SK-N-SH treated with all-trans-retinoic acid at 6 μM for 48 hours (cell line): ENCODE measurements around the gene CCDC87.

Source experiments
- ESRRG ChIP-seq: fragments of 250-450 bp; sonication (Bioruptor Pico); IDR thresholded peaks from 2 replicates; pipeline ENCODE4 v1.6.1; 2021; ENCODE audit warnings: mild to moderate bottlenecking
- ISL1 ChIP-seq: fragments of 250-450 bp; sonication (Bioruptor Pico); IDR thresholded peaks from 2 replicates; pipeline ENCODE4 v2.1.2; 2022; ENCODE audit warnings: mild to moderate bottlenecking, moderate library complexity
- OSR1 ChIP-seq: fragments of 250-450 bp; sonication (Bioruptor Pico); IDR thresholded peaks from 2 replicates; pipeline ENCODE4 v1.8.0; 2022; ENCODE audit warnings: moderate library complexity, mild to moderate bottlenecking, inconsistent platforms
- ZFP3 ChIP-seq: fragments of 250-450 bp; sonication (Bioruptor Pico); IDR thresholded peaks from 2 replicates; pipeline ENCODE4 v1.5.0; 2020; ENCODE audit warnings: mild to moderate bottlenecking, moderate library complexity
- ZFP30 ChIP-seq: fragments of 450-650 bp; formaldehyde crosslinking; IDR thresholded peaks from 2 replicates; pipeline ENCODE4 v1.5.0; 2022; ENCODE audit warnings: mild to moderate bottlenecking, moderate library complexity
- TF ChIP-seq, protein P1 (sequence below): fragments of 250-450 bp; sonication (Bioruptor Pico); IDR thresholded peaks from 2 replicates; pipeline ENCODE4 v1.5.1; 2020; ENCODE audit warnings: low read depth, mild to moderate bottlenecking, moderate library complexity
- TF ChIP-seq, protein P2 (sequence below): fragments of 250-450 bp; sonication (Bioruptor Pico); IDR thresholded peaks from 2 replicates; pipeline ENCODE4 v1.5.1; 2021; ENCODE audit warnings: mild to moderate bottlenecking, moderate library complexity

GRCh38 chr11:66559142-66559865, 33.6 kb downstream of the CCDC87 start:
- TF ChIP-seq, protein P1, sequence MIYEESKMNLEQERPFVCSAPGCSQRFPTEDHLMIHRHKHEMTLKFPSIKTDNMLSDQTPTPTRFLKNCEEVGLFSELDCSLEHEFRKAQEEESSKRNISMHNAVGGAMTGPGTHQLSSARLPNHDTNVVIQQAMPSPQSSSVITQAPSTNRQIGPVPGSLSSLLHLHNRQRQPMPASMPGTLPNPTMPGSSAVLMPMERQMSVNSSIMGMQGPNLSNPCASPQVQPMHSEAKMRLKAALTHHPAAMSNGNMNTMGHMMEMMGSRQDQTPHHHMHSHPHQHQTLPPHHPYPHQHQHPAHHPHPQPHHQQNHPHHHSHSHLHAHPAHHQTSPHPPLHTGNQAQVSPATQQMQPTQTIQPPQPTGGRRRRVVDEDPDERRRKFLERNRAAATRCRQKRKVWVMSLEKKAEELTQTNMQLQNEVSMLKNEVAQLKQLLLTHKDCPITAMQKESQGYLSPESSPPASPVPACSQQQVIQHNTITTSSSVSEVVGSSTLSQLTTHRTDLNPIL (CRISPR knock-in tag), result no peak
- no peak for TF ChIP-seq OSR1 (CRISPR knock-in tag)
- no peak for TF ChIP-seq ESRRG (CRISPR knock-in tag)
- no peak for TF ChIP-seq ISL1 (CRISPR knock-in tag)
- TF ChIP-seq, protein P2, sequence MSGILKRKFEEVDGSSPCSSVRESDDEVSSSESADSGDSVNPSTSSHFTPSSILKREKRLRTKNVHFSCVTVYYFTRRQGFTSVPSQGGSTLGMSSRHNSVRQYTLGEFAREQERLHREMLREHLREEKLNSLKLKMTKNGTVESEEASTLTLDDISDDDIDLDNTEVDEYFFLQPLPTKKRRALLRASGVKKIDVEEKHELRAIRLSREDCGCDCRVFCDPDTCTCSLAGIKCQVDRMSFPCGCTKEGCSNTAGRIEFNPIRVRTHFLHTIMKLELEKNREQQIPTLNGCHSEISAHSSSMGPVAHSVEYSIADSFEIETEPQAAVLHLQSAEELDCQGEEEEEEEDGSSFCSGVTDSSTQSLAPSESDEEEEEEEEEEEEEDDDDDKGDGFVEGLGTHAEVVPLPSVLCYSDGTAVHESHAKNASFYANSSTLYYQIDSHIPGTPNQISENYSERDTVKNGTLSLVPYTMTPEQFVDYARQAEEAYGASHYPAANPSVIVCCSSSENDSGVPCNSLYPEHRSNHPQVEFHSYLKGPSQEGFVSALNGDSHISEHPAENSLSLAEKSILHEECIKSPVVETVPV (CRISPR knock-in tag), result no peak
- no peak for TF ChIP-seq ZFP30 (CRISPR knock-in tag)
- TF ChIP-seq ZFP3 (CRISPR knock-in tag), result no peak
